HEK293T (cell line): ENCODE measurements around the gene SPSB2.

Experiments used
- BHLHE40 ChIP-seq: fragments of 450-650 bp; IDR thresholded peaks from 2 replicates; pipeline ENCODE4 v1.6.1; 2016; ENCODE audit warnings: mild to moderate bottlenecking, moderate library complexity, borderline replicate concordance
- CTBP1 ChIP-seq: fragments of 450-650 bp; IDR thresholded peaks from 2 replicates; pipeline ENCODE4 v1.6.1; 2016; ENCODE audit warnings: borderline replicate concordance
- ELF4 ChIP-seq: fragments of 450-650 bp; IDR thresholded peaks from 2 replicates; pipeline ENCODE4 v1.6.1; 2017; ENCODE audit warnings: antibody characterized with exemption
- FOXK2 ChIP-seq: fragments of 450-650 bp; IDR thresholded peaks from 2 replicates; pipeline ENCODE4 v1.6.1; 2016; ENCODE audit warnings: mild to moderate bottlenecking
- FOXM1 ChIP-seq: fragments of 450-650 bp; IDR thresholded peaks from 2 replicates; pipeline ENCODE4 v1.6.1; 2017; ENCODE audit warnings: mild to moderate bottlenecking, borderline replicate concordance
- HDGF ChIP-seq: fragments of 450-650 bp; IDR thresholded peaks from 2 replicates; pipeline ENCODE4 v1.6.1; 2017; ENCODE audit warnings: antibody characterized with exemption, borderline replicate concordance
- L3MBTL2 ChIP-seq: fragments of 450-650 bp; conservative IDR thresholded peaks from 2 replicates; pipeline ENCODE4 v1.6.1; 2016; ENCODE audit warnings: mild to moderate bottlenecking
- LEF1 ChIP-seq: fragments of 450-650 bp; IDR thresholded peaks from 2 replicates; pipeline ENCODE4 v1.6.1; 2017; ENCODE audit warnings: mild to moderate bottlenecking, borderline replicate concordance
- NFRKB ChIP-seq: fragments of 450-650 bp; IDR thresholded peaks from 2 replicates; pipeline ENCODE4 v1.6.1; 2016; ENCODE audit warnings: mild to moderate bottlenecking, moderate library complexity
- PKNOX1 ChIP-seq: fragments of 450-650 bp; IDR thresholded peaks from 2 replicates; pipeline ENCODE4 v1.6.1; 2016
- SP1 ChIP-seq: fragments of 450-650 bp; IDR thresholded peaks from 2 replicates; pipeline ENCODE4 v1.6.1; 2017
- SUZ12 ChIP-seq: fragments of 450-650 bp; IDR thresholded peaks from 2 replicates; pipeline ENCODE4 v1.6.1; 2016; ENCODE audit warnings: mild to moderate bottlenecking
- TARDBP ChIP-seq: fragments of 450-650 bp; IDR thresholded peaks from 2 replicates; pipeline ENCODE4 v1.6.1; 2016
- ZNF384 ChIP-seq: fragments of 450-650 bp; IDR thresholded peaks from 2 replicates; pipeline ENCODE4 v1.6.1; 2016

GRCh38 chr12:6905414-6906040, 32.4 kb upstream of the SPSB2 start:
- TF ChIP-seq CTBP1 (no peak), NFRKB (no peak), BHLHE40 (no peak), L3MBTL2 (0 out of 2 replicates have a peak, but pooled peaks have one; percentile 18), ZNF384 (no peak), FOXM1 (no peak), PKNOX1 (no peak), SP1 (no peak), LEF1 (no peak), TARDBP (no peak), HDGF (no peak), SUZ12 (no peak), ELF4 (no peak), FOXK2 (no peak)
